GM06990 (cell line): ENCODE results near the gene RASSF8.
A peak's percentile ranks its signal among the peaks of the same experiment; 100 is the strongest.

ENCODE experiments used
- DNase-seq: peaks from one replicate; pipeline ENCODE4 v3.0.0-alpha.2; 2011; ENCODE audit not compliant: insufficient read length; ENCODE audit errors: extremely low read depth
- H3K27me3 ChIP-seq: replicated peaks from 2 replicates; pipeline ENCODE4 v1.6.0; 2011; ENCODE audit warnings: low read length; ENCODE audit not compliant: control insufficient read depth, insufficient read depth
- H3K36me3 ChIP-seq: 2 replicates; pipeline ENCODE4 v1.5.1; 2011; ENCODE audit warnings: low read length; ENCODE audit not compliant: control insufficient read depth, insufficient read depth
- H3K4me3 ChIP-seq: replicated peaks from 2 replicates; pipeline ENCODE4 v1.5.1; 2011; ENCODE audit warnings: low read depth, mild to moderate bottlenecking, control low read depth, low read length
- CTCF ChIP-seq: IDR thresholded peaks from 2 replicates; pipeline ENCODE4 v1.5.1; 2011; ENCODE audit warnings: low read length, control low read depth, mild to moderate bottlenecking, inconsistent platforms; ENCODE audit not compliant: insufficient read depth, poor library complexity, severe bottlenecking

The RASSF8 gene

GRCh38 chr12:26109343-26109881 lies 150.9 kb downstream of the RASSF8 start:
- TF ChIP-seq CTCF = no peak
- no peaks in the 10 kb centered on the region for H3K36me3 ChIP-seq
- DNase-seq = no peak

GRCh38 chr12:26112232-26112631 lies 153.8 kb downstream of the RASSF8 start:
- no peaks in the 10 kb centered on the region for H3K36me3 ChIP-seq
- H3K4me3 ChIP-seq = no peak overlapping the region
- no peak for TF ChIP-seq CTCF
- DNase-seq = no peak
- H3K27me3 ChIP-seq = no peaks in the 10 kb centered on the region; the same call in none of the 2 replicates

More at GRCh38 chr12:26109343-26109881, 150.9 kb downstream of the RASSF8 start:
- Histone ChIP-seq H3K4me3 (no peak overlapping the region), H3K27me3 (no peaks in the 10 kb centered on the region; the same call in 1 of the 2 replicates)

GRCh38 chr12:26112703-26113147 lies 154.2 kb downstream of the RASSF8 start:
- DNase-seq = no peak
- no peak for TF ChIP-seq CTCF
- Histone ChIP-seq H3K27me3 (no peaks in the 10 kb centered on the region; the same call in none of the 2 replicates), H3K4me3 (no peak overlapping the region), H3K36me3 (no peaks in the 10 kb centered on the region)

GRCh38 chr12:26113181-26113654 lies 154.7 kb downstream of the RASSF8 start:
- no peak for TF ChIP-seq CTCF
- H3K36me3 ChIP-seq = no peaks in the 10 kb centered on the region
- DNase-seq = no peak
- H3K4me3 ChIP-seq = no peak overlapping the region
- H3K27me3 ChIP-seq = no peaks in the 10 kb centered on the region; the same call in none of the 2 replicates

- peak; percentile 15 for TF ChIP-seq CTCF
- DNase-seq = peak; percentile 86
- H3K27me3 ChIP-seq = no peaks in the 10 kb centered on the region; the same call in 1 of the 2 replicates
Measured at GRCh38 chr12:26113853-26114719, 155.6 kb downstream of the RASSF8 start.

More at GRCh38 chr12:26113853-26114719, 155.6 kb downstream of the RASSF8 start:
- Histone ChIP-seq H3K36me3 (no peaks in the 10 kb centered on the region), H3K4me3 (peak overlapping the region; percentile 64)
